ENCODE data around the gene RALGAPA1.

Gene RALGAPA1

DNA sequence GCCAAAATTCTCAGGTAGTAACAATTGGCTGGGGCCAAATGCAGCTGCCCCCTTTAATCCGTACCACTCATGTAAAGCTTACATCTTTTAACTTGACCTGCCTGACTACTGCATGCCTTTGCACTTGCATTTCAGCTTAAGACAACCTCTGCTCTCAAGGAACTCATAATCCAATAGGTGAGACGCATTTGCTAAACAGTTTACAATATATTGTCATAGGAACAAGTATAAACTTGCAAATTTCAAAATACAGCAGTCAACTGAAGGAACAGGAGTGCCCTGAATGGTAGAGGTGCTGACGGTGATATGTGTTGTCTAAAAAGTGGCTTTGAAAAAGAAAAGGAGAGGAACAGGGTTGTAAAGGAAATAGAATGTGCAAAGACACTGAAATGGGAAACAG lies 13.4 kb upstream of the RALGAPA1 start:
- Histone ChIP-seq H3K9me2 (replicated peaks; ENCODE audit: control insufficient read depth, low read length) (no peaks in the 10 kb centered on the region), H3F3A (ENCODE audit: control insufficient read depth, insufficient read depth) (peaks cover 5% of the 10 kb centered on the region; the same call in 1 of the 2 replicates), H3K4me2 (ENCODE audit: low read length) (no peak overlapping the region), H3K79me2 (ENCODE audit: control insufficient read depth, low read length) (peaks cover 12% of the 10 kb centered on the region), H3K9me3 (ENCODE audit: control insufficient read depth, insufficient read depth, low read length) (no peaks in the 10 kb centered on the region), H3K27ac (ENCODE audit: low read depth, low read length) (no peak overlapping the region), H3K4me3 (ENCODE audit: low read length) (no peak overlapping the region), H3K36me3 (ENCODE audit: control insufficient read depth, low read length) (peaks cover 3% of the 10 kb centered on the region; the same call in 1 of the 2 replicates), H4K20me1 (ENCODE audit: control insufficient read depth, insufficient read depth, low read depth, low read length) (no peaks in the 10 kb centered on the region), H3K27me3 (ENCODE audit: control insufficient read depth, low read length) (no peaks in the 10 kb centered on the region), H3K4me1 (ENCODE audit: control insufficient read depth, low read length) (peaks cover 7% of the 10 kb centered on the region)
- TF ChIP-seq, protein P1, sequence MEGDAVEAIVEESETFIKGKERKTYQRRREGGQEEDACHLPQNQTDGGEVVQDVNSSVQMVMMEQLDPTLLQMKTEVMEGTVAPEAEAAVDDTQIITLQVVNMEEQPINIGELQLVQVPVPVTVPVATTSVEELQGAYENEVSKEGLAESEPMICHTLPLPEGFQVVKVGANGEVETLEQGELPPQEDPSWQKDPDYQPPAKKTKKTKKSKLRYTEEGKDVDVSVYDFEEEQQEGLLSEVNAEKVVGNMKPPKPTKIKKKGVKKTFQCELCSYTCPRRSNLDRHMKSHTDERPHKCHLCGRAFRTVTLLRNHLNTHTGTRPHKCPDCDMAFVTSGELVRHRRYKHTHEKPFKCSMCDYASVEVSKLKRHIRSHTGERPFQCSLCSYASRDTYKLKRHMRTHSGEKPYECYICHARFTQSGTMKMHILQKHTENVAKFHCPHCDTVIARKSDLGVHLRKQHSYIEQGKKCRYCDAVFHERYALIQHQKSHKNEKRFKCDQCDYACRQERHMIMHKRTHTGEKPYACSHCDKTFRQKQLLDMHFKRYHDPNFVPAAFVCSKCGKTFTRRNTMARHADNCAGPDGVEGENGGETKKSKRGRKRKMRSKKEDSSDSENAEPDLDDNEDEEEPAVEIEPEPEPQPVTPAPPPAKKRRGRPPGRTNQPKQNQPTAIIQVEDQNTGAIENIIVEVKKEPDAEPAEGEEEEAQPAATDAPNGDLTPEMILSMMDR (IDR thresholded peaks at IDR 0.05; ENCODE audit: low read depth, low read length, poor library complexity, severe bottlenecking), result no peak
- no peak for TF ChIP-seq EZH2phosphoT487 (IDR thresholded peaks at IDR 0.05; ENCODE audit: borderline replicate concordance, low read length)

DNA sequence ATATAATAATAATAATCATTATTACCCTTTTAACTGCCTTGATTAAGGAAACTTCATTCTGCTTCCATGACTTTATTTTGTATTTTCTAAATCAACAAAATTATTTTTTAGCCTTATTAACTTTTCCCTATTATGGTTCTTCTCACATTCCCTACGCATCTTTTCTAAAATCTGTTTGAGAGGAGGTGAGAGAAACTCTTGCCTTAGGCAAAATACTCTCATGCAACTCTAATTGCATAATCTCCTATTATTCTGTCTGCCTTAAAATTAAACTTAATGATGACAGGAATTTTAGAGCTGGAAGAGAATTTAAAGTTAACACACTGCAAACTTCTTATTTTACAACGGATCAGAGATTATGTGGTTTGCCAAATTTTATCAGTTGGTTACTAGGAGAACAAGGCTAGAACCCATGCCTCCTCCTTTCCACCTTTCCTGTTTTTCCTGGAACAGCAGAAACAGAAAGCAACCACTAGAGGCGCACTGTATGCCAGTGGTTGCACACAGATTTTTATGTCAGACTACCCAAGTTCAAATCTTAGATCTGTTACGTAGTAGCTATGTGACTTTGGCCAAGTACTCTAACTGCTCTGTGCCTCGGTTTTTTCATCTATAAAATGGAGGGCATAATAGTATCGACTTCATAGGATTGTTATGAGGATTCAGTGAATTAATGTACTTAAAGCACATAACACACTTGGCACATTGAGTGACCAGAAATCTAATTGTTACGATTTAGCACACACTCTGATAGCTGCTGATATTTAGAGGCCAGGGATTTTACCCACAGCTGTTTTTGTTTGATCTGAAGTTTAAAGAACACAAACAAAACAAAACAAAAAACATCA lies 12.7 kb upstream of the RALGAPA1 start:
- Histone ChIP-seq H3K27me3 (ENCODE audit: control insufficient read depth, low read length) (no peaks in the 10 kb centered on the region; the same call in 1 of the 2 replicates), H4K20me1 (ENCODE audit: control insufficient read depth, insufficient read depth, low read depth, low read length) (no peaks in the 10 kb centered on the region), H3K36me3 (ENCODE audit: control insufficient read depth, low read length) (peaks cover 3% of the 10 kb centered on the region; the same call in 1 of the 2 replicates), H3K4me3 (ENCODE audit: low read length) (no peak overlapping the region), H3K79me2 (ENCODE audit: control insufficient read depth, low read length) (peaks cover 5% of the 10 kb centered on the region), H3K27ac (ENCODE audit: low read depth, low read length) (no peak overlapping the region), H3K9me3 (ENCODE audit: control insufficient read depth, insufficient read depth, low read length) (no peaks in the 10 kb centered on the region), H3K4me1 (ENCODE audit: control insufficient read depth, low read length) (no peaks in the 10 kb centered on the region; the same call in 1 of the 2 replicates), H3K9me2 (replicated peaks; ENCODE audit: control insufficient read depth, low read length) (no peaks in the 10 kb centered on the region), H3F3A (ENCODE audit: control insufficient read depth, insufficient read depth) (peaks cover 5% of the 10 kb centered on the region; the same call in 1 of the 2 replicates), H3K4me2 (ENCODE audit: low read length) (no peak overlapping the region)
- TF ChIP-seq, protein P1 (IDR thresholded peaks at IDR 0.05; ENCODE audit: low read depth, low read length, poor library complexity, severe bottlenecking), result peak; percentile 96
- no peak for TF ChIP-seq EZH2phosphoT487 (IDR thresholded peaks at IDR 0.05; ENCODE audit: borderline replicate concordance, low read length)

DNA sequence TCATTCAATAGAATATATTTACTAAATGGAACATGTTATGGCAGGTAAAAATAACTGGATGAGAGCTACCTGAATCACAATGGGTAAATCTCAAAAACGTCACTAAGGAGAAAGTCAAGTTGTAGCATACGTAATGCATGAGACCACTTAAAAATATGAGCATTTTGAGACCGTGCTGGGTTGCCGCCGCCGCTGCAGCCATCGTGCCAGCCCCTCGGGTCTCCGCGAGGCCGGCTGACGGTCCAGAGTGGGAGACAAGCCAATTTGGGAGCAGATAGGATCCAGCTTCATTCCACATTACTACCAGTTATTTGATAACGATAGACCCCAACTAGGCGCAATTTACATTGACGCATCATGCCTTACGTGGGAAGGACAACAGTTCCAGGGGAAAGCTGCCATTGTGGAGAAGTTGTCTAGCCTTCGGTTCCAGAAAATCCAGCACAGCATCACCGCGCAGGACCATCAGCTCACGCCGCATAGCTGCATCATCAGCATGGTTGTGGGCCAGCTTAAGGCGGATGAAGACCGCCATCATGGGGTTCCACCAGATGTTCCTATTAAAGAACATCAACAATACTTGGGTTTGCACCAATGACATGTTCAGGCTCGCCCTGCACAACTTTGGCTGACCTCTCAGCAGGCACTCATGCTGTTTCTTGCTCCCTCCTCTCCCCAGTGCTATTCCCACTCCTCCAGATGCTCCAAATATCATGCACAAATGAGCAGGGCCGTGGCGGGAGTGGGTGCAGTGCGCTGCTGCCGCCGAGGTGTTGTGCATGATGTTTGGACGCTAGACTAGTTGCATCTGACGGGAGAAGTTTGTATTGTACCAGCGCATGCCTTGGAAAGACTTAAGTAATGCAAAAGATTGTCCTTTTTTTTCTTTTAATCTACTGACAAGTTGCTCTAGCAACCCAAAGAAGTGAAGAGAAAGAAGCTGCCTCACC lies 10.8 kb upstream of the RALGAPA1 start:
- H3K27me3 ChIP-seq (ENCODE audit: control insufficient read depth, low read length), result no peaks in the 10 kb centered on the region; the same call in 1 of the 2 replicates

More for the DNA sequence above, 10.8 kb upstream of the RALGAPA1 start:
- H3K9me3 ChIP-seq (ENCODE audit: control insufficient read depth, insufficient read depth, low read length), result no peaks in the 10 kb centered on the region
- H3K79me2 ChIP-seq (ENCODE audit: control insufficient read depth, low read length), result no peaks in the 10 kb centered on the region
- no peak overlapping the region for H3K4me2 ChIP-seq (ENCODE audit: low read length)
- no peaks in the 10 kb centered on the region for H3K9me2 ChIP-seq (replicated peaks; ENCODE audit: control insufficient read depth, low read length)
- H3F3A ChIP-seq (ENCODE audit: control insufficient read depth, insufficient read depth), result peaks cover 5% of the 10 kb centered on the region; the same call in 1 of the 2 replicates
- H3K27ac ChIP-seq (ENCODE audit: low read depth, low read length), result no peak overlapping the region
- no peaks in the 10 kb centered on the region for H3K4me1 ChIP-seq (ENCODE audit: control insufficient read depth, low read length)
- no peaks in the 10 kb centered on the region for H4K20me1 ChIP-seq (ENCODE audit: control insufficient read depth, insufficient read depth, low read depth, low read length)
- TF ChIP-seq, protein P1 (IDR thresholded peaks at IDR 0.05; ENCODE audit: low read depth, low read length, poor library complexity, severe bottlenecking), result no peak
- no peak for TF ChIP-seq EZH2phosphoT487 (IDR thresholded peaks at IDR 0.05; ENCODE audit: borderline replicate concordance, low read length)
- H3K36me3 ChIP-seq (ENCODE audit: control insufficient read depth, low read length), result no peaks in the 10 kb centered on the region
- H3K4me3 ChIP-seq (ENCODE audit: low read length), result no peak overlapping the region

Data from DOHH2 (cell line).